Stomach (tissue), 9 donors: ENCODE results near the gene WDR93. TPM values are rescaled to one million over a fixed set of nuclear protein-coding genes. Genes with fewer than 3 reads are reported as not detected.

ENCODE experiments used
- DNase-seq, 2 donors: peaks; one replicate each; pipeline versions ENCODE4 v3.0.0 to v3.0.0-alpha.2; 2013 to 2019
- H3K27ac ChIP-seq, 5 donors: fragments of 200-600 bp in 4 of 5; sonication (generic) in 4 of 5; one replicate each; pipeline ENCODE4 v1.5.1; 2013 to 2019; ENCODE audit warnings: mild to moderate bottlenecking in 1 of 5, moderate library complexity in 1 of 5
- H3K27me3 ChIP-seq, 3 donors: fragments of 200-600 bp; sonication (generic); one replicate each; pipeline ENCODE4 v1.5.1; 2017 to 2019; ENCODE audit warnings: mixed run types in 1 of 3
- H3K36me3 ChIP-seq, 4 donors: fragments of 200-600 bp; sonication (generic); 1 replicate in 3 of 4; 2 replicates in 1 of 4; pipeline ENCODE4 v1.5.1; 2016 to 2019
- H3K4me1 ChIP-seq, 4 donors: fragments of 200-600 bp; sonication (generic); one replicate each; pipeline ENCODE4 v1.5.1; 2016 to 2019
- H3K4me3 ChIP-seq, 4 donors: fragments of 200-600 bp; sonication (generic) in 3 of 4; one replicate each; pipeline ENCODE4 v1.5.1; 2016 to 2019; ENCODE audit warnings: mild to moderate bottlenecking in 1 of 4
- H3K9me3 ChIP-seq, 4 donors: fragments of 200-600 bp; sonication (generic); one replicate each; pipeline ENCODE4 v1.5.1; 2016 to 2019
- EP300 ChIP-seq: sonication (generic); formaldehyde crosslinking; IDR thresholded peaks from one replicate; pipeline ENCODE4 v1.6.1; 2017; ENCODE audit warnings: antibody characterized with exemption
- POLR2A ChIP-seq, 4 donors: fragments of 450-650 bp; IDR thresholded peaks; one replicate each; pipeline ENCODE4 v1.6.1; 2016; ENCODE audit warnings: antibody characterized with exemption in 4 of 4, control low read depth in 2 of 4, mild to moderate bottlenecking in 1 of 4, moderate library complexity in 1 of 4
- POLR2AphosphoS5 ChIP-seq, 3 donors: sonication (generic); formaldehyde crosslinking; IDR thresholded peaks; one replicate each; pipeline ENCODE4 v1.6.1; 2016; ENCODE audit warnings: antibody characterized with exemption in 3 of 3
- WGBS, 5 donors: extraction: QIAGEN DNeasy Blood & Tissue Kit in 3 of 5; methylation state at CpG; one replicate each; pipeline versions ENCODE4 v1.1.5 to v1.1.7; 2013 to 2018; 5-methylcytosine and 5-hydroxymethylcytosine counted together
- intact Hi-C: fragments of 100-400 bp; cut with DNase I; formaldehyde crosslinking; loops from one replicate; pipeline ENCODE4 v1.15.1; 2023; ENCODE audit warnings: low total_unique reads
- polyA plus RNA-seq, 3 donors: library from polyadenylated mRNA; stranded (reverse); fragments of 200-250 nt; gene quantifications; one replicate each; pipeline ENCODE4 v1.2.3, GENCODE V29; 2013
- total RNA-seq, 5 donors: library from RNA; depleted of rRNA; stranded (reverse); fragments of >200 nt; gene quantifications; one replicate each; pipeline versions ENCODE4 v1.1.0 to v1.2.3, GENCODE V29; 2014 to 2016
- TF ChIP-seq, protein P1 (sequence below), 7 experiments: fragments of 450-650 bp in 4 of 7; fragments of 200-600 bp in 3 of 7; sonication (generic) in 3 of 7; IDR thresholded peaks; one replicate each; pipeline ENCODE4 v1.5.1; 2016 to 2019; ENCODE audit warnings: antibody characterized with exemption in 7 of 7, control low read depth in 2 of 7, mild to moderate bottlenecking in 1 of 7
- donor health status: healthy with polysubstance abuse.
- donor health status: Bipolar disorder and iron deficiency.
- donor health status: healthy.

WDR93 gene
- total and polyA plus RNA-seq, 8 donors = 0.10 TPM; not detected in 7

DNA sequence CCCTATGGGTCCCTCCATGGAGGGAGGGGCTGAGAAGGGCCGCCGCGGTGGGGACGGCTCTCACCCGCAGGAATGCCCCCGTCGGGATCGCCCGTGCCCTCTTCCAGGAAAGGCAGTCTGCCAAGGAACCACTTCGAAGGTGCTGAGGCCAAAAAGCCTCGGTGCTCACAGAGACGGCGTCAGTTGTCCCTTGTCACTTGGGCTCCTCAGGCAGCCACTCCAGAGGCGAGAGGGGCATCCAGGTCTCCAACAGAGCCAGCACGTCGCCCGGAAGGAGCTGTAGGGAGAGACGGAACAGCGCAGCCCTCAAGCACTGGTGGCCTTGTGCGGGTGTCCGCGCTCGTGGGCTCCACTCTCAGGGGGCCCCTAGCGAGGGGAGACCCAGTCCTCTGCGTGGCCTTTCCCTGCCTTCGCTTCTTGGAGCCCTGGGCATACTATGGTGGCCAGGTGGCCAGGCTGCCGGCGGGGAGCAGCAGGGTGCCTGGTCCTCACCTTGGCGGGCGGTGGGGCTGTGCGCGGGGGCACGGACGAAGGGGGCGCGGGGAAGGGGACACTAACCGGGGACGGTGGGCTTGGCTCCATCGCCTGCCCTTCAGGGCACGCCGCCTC, 59.4 kb downstream of the WDR93 start:
- Histone ChIP-seq H3K9me3 (no peaks in the 10 kb centered on the region), H3K4me1 (peaks cover 15 to 33% (median 26%) of the 10 kb centered on the region in 4 donors), H3K4me3 (peak overlapping the region; percentile 66 to 72 (median 68)), H3K27ac (peak overlapping the region; percentile 47 to 84 (median 61)), H3K36me3 (no peaks in the 10 kb centered on the region), H3K27me3 (peaks cover 0 to 31% (median 7%) of the 10 kb centered on the region in 3 donors)
- TF ChIP-seq, protein P1, sequence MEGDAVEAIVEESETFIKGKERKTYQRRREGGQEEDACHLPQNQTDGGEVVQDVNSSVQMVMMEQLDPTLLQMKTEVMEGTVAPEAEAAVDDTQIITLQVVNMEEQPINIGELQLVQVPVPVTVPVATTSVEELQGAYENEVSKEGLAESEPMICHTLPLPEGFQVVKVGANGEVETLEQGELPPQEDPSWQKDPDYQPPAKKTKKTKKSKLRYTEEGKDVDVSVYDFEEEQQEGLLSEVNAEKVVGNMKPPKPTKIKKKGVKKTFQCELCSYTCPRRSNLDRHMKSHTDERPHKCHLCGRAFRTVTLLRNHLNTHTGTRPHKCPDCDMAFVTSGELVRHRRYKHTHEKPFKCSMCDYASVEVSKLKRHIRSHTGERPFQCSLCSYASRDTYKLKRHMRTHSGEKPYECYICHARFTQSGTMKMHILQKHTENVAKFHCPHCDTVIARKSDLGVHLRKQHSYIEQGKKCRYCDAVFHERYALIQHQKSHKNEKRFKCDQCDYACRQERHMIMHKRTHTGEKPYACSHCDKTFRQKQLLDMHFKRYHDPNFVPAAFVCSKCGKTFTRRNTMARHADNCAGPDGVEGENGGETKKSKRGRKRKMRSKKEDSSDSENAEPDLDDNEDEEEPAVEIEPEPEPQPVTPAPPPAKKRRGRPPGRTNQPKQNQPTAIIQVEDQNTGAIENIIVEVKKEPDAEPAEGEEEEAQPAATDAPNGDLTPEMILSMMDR (IDR thresholded peaks at IDR 0.05) = no peak
- TF ChIP-seq EP300 = no peak
- no peak for TF ChIP-seq POLR2A (IDR thresholded peaks at IDR 0.05)
- TF ChIP-seq POLR2AphosphoS5 (IDR thresholded peaks at IDR 0.05) = no peak
- DNase-seq = peak; percentile 33 to 49
- intact Hi-C loops = loop anchor here (10.0 kb wide), 1 partner anchor 105 kb away; no protein-coding TSS in a partner anchor
- WGBS, 5 donors = 1 to 6% (median 4%) methylated on average over 14 to 41 of the region's 41 CpGs

DNA sequence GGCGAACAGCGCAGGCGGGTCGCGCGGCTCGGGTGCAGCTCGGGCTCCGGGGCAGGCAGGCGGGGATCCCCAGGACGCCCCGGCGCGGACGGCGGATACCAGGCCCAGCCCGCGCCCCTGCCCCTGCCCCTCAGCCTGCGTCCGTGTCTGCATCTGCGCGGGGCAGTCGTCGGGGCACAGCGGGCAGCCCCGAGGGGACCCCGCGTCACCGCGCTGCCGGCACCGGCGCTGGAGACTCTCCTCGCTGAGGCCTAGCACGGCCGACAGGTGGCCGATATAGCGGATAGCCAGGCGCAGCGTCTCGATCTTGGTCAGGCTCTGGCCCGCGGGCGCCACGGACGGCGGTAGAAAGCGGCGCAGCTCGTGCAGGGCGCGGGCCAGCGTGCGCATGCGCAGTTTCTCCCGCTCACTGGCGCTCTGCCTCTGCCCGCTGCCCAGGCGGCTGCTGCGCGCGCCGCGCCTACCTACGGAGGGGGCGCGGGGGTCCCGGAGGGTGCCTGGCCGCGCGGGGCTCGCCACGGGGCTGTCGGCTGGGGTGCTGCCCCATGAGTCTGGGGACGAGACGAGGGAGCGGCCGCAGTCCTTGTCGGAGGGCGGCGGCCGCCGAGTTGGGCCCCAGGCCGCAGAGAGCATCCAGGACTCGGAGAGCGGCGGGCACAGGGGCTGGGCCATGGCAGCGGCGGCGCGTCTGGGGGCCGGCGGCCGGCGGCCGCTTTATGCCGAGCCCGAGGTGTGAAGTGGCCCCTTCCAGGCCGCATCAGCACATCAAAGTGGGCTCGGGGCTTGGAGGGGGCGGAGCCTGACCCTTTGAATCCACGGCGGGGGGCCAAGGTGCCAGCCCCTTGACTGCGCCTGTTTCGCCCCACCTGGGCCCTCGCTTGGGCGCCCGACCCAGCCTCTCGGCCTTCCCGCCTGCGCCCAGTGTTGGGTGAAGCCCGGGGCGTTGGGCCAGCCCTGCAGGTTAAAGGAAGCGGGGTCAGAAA, 60.2 kb downstream of the WDR93 start, which contains the start of gene MESP1:
Gene MESP1, minus strand, starts transcription at position 690 of the 983 bp plus-strand sequence. Its CDS starts 18 bp downstream, at position 672.
- Histone ChIP-seq H3K27ac (peak within 1 kb of the TSS; percentile 50 to 84 (median 61)), H3K36me3 (no peaks in the 10 kb centered on the region), H3K4me3 (peak within 1 kb of the TSS; percentile 66 to 72 (median 68)), H3K4me1 (peaks cover 15 to 34% (median 26%) of the 10 kb centered on the region in 4 donors), H3K27me3 (peaks cover 0 to 28% (median 7%) of the 10 kb centered on the region in 3 donors), H3K9me3 (no peaks in the 10 kb centered on the region)
- TF ChIP-seq, protein P1 (IDR thresholded peaks at IDR 0.05) = peak in 5 of 7 experiments; percentile 66 to 88 (median 71)
- TF ChIP-seq POLR2AphosphoS5 (IDR thresholded peaks at IDR 0.05) = peak; percentile 62 to 82 (median 73)
- no peak for TF ChIP-seq EP300
- 3 to 8% (median 3%) methylated on average over 17 to 114 of the region's 114 CpGs for WGBS, 5 donors
- DNase-seq = peak; percentile 95 to 97
- intact Hi-C loops = no loop called here

DNA sequence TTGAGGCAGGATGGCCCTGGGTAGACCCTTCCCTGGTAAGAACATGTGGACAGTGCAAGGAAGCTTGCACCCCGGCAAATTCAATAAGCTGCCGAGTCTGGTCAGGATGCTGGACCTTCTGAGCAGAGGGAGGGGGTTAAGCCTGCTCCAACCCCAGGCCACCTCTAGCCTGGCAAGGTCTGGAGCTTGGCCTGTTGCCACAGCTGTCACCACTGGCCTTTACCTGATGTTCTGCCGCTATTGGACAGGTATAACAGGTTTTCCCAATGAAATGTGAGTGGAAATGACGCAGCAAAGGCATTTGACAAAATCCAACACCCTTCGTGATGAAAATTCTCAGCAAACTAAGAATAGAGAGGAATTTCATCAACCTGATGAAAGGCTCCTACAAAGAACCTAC, 61.1 kb downstream of the WDR93 start:
- Histone ChIP-seq H3K27me3 (peaks cover 0 to 22% (median 7%) of the 10 kb centered on the region in 3 donors), H3K36me3 (no peaks in the 10 kb centered on the region), H3K4me3 (no peak overlapping the region), H3K4me1 (peaks cover 15 to 42% (median 29%) of the 10 kb centered on the region in 4 donors), H3K27ac (no peak overlapping the region), H3K9me3 (no peaks in the 10 kb centered on the region)
- intact Hi-C loops = no loop called here
- TF ChIP-seq POLR2AphosphoS5 (IDR thresholded peaks at IDR 0.05) (no peak), EP300 (no peak), POLR2A (IDR thresholded peaks at IDR 0.05) (no peak)
- TF ChIP-seq, protein P1 (IDR thresholded peaks at IDR 0.05) = no peak
- DNase-seq = peak; percentile 75 to 86
- WGBS, 5 donors = 54 to 73% (median 66%) methylated on average over 5 of the region's 5 CpGs

DNA sequence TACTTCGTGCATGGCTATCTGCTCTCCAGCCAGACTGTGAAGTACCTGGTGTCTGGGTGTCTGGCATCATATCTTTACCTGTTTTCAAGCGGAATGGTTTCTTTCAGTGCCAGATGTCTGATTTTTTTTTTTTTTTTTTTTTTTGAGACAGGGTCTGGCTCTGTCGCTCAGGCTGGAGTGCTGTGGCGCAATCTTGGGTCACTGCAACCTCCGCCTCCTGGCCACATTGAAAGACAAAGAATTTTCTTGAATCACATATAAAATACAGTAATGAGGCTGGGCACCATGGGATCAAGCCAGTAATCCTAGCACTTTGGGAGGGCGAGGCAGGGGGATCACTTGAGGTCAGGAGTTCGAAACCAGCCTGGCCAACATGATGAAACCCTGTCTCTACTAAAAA, 63.2 kb downstream of the WDR93 start:
- H3K4me1 ChIP-seq = peaks cover 15 to 39% (median 28%) of the 10 kb centered on the region in 4 donors
- no peak overlapping the region for H3K4me3 ChIP-seq
- H3K27ac ChIP-seq = no peak overlapping the region
- no peaks in the 10 kb centered on the region for H3K36me3 ChIP-seq
- TF ChIP-seq EP300 (no peak), POLR2AphosphoS5 (IDR thresholded peaks at IDR 0.05) (no peak)
- TF ChIP-seq, protein P1 (IDR thresholded peaks at IDR 0.05) = no peak
- no peaks in the 10 kb centered on the region for H3K9me3 ChIP-seq
- H3K27me3 ChIP-seq = peaks cover 0 to 29% (median 7%) of the 10 kb centered on the region in 3 donors
- no peak for DNase-seq
- WGBS, 5 donors = 81 to 93% (median 86%) methylated on average over 7 of the region's 7 CpGs
- intact Hi-C loops = no loop called here
